Prostate gland (tissue), 2 donors: ENCODE results near the gene ARRB1. TPM values are rescaled to one million over a fixed set of nuclear protein-coding genes. Genes with fewer than 3 reads are reported as not detected.

ENCODE experiments used
- DNase-seq: peaks from one replicate; pipeline ENCODE4 v3.0.0-alpha.2; 2019; ENCODE audit warnings: low spot score
- H3K27ac ChIP-seq, 2 donors: fragments of 200-600 bp; sonication (generic); 2 replicates each; pipeline ENCODE4 v1.5.1; 2017 to 2019
- H3K27me3 ChIP-seq: fragments of 200-600 bp; sonication (generic); replicated peaks from 2 replicates; pipeline ENCODE4 v1.5.1; 2019; ENCODE audit not compliant: insufficient read depth
- H3K36me3 ChIP-seq, 2 donors: fragments of 200-600 bp; sonication (generic); 1 replicate in 1 of 2; 2 replicates in 1 of 2; pipeline versions ENCODE4 v1.5.1 to v1.8.1; 2017 to 2019
- H3K4me1 ChIP-seq: fragments of 200-600 bp; sonication (generic); replicated peaks from 2 replicates; pipeline ENCODE4 v1.5.1; 2019
- H3K4me3 ChIP-seq, 2 donors: fragments of 200-600 bp; sonication (generic); 2 replicates each; pipeline ENCODE4 v1.5.1; 2017 to 2019
- H3K9me3 ChIP-seq: fragments of 200-600 bp; sonication (generic); 2 replicates; pipeline ENCODE4 v1.5.1; 2017
- CTCF ChIP-seq, 4 experiments: fragments of 200-600 bp in 2 of 4; fragments of 450-650 bp in 2 of 4; sonication (generic) in 2 of 4; IDR thresholded peaks; 1 replicate in 3 of 4; 2 replicates in 1 of 4; pipeline ENCODE4 v1.5.1; 2016 to 2019; ENCODE audit warnings: antibody characterized with exemption in 4 of 4, mild to moderate bottlenecking in 2 of 4, moderate library complexity in 2 of 4
- POLR2A ChIP-seq: fragments of 450-650 bp; IDR thresholded peaks from one replicate; pipeline ENCODE4 v1.6.1; 2016; ENCODE audit warnings: antibody characterized with exemption, mild to moderate bottlenecking
- POLR2AphosphoS5 ChIP-seq: sonication (generic); formaldehyde crosslinking; IDR thresholded peaks from one replicate; pipeline ENCODE4 v1.6.1; 2017; ENCODE audit warnings: antibody characterized with exemption
- WGBS: methylation state at CpG from one replicate; pipeline ENCODE4 v1.1.5; 2018; 5-methylcytosine and 5-hydroxymethylcytosine counted together
- intact Hi-C: fragments of 100-400 bp; cut with DNase I; formaldehyde crosslinking; loops from one replicate; pipeline ENCODE4 v1.14.2; 2022
- total RNA-seq, 2 donors: library from RNA; depleted of rRNA; stranded (reverse); fragments of >200 nt; gene quantifications; one replicate each; pipeline ENCODE4 v1.1.0, GENCODE V29; 2016

ARRB1 gene
- total RNA-seq, 2 donors from 2014 or later: 31.9 to 64.7 TPM

GRCh38 chr11:75351791-75352587 lies 528 bp upstream of the ARRB1 start:
- 3% methylated on average over 62 of the region's 64 CpGs for WGBS
- intact Hi-C loops: no loop called here
- TF ChIP-seq CTCF (IDR thresholded peaks at IDR 0.05) (no peak), POLR2A (no peak), POLR2AphosphoS5 (no peak)

GRCh38 chr11:75350743-75351540 lies 519 bp downstream of the ARRB1 start:
- peak; percentile 44 for DNase-seq
- H3K27ac ChIP-seq: peak overlapping the region; percentile 92 to 94
- intact Hi-C loops: no loop called here
- peak overlapping the region; percentile 70 to 83 for H3K4me3 ChIP-seq
- WGBS: 5% methylated on average over 33 of the region's 47 CpGs
- H3K9me3 ChIP-seq: no peaks in the 10 kb centered on the region
- no peaks in the 10 kb centered on the region for H3K36me3 ChIP-seq
- TF ChIP-seq POLR2AphosphoS5: peak; percentile 4
- TF ChIP-seq POLR2A: no peak
- peaks cover 28% of the 10 kb centered on the region for H3K4me1 ChIP-seq
- H3K27me3 ChIP-seq: no peaks in the 10 kb centered on the region

More at GRCh38 chr11:75351791-75352587, 528 bp upstream of the ARRB1 start:
- H3K4me1 ChIP-seq: peaks cover 21% of the 10 kb centered on the region
- no peaks in the 10 kb centered on the region for H3K36me3 ChIP-seq
- H3K4me3 ChIP-seq: peak overlapping the region; percentile 70 to 83
- DNase-seq: no peak
- H3K27ac ChIP-seq: peak overlapping the region; percentile 92 to 94
- H3K27me3 ChIP-seq: no peaks in the 10 kb centered on the region
- no peaks in the 10 kb centered on the region for H3K9me3 ChIP-seq

- no peaks in the 10 kb centered on the region for H3K36me3 ChIP-seq
- H3K4me1 ChIP-seq: peaks cover 34% of the 10 kb centered on the region
- WGBS: 50% methylated on average over 9 of the region's 9 CpGs
- no peaks in the 10 kb centered on the region for H3K27me3 ChIP-seq
- no peaks in the 10 kb centered on the region for H3K9me3 ChIP-seq
- no peak for DNase-seq
- H3K27ac ChIP-seq: peak overlapping the region; percentile 92 to 94
- intact Hi-C loops: no loop called here
- H3K4me3 ChIP-seq: peak overlapping the region; percentile 70 to 83
- TF ChIP-seq CTCF (IDR thresholded peaks at IDR 0.05) (no peak), POLR2AphosphoS5 (no peak), POLR2A (no peak)
Measured at GRCh38 chr11:75350122-75350742, 1.2 kb downstream of the ARRB1 start.

- H3K27me3 ChIP-seq: no peaks in the 10 kb centered on the region
- WGBS: 74% methylated on average over 4 of the region's 4 CpGs
- H3K4me1 ChIP-seq: peaks cover 40% of the 10 kb centered on the region
- no peaks in the 10 kb centered on the region for H3K9me3 ChIP-seq
- no peak for DNase-seq
- H3K4me3 ChIP-seq: peak overlapping the region; percentile 70 to 83
- TF ChIP-seq CTCF (IDR thresholded peaks at IDR 0.05): no peak
- no peak for TF ChIP-seq POLR2AphosphoS5
- TF ChIP-seq POLR2A: no peak
- peak overlapping the region; percentile 92 to 94 for H3K27ac ChIP-seq
- H3K36me3 ChIP-seq: no peaks in the 10 kb centered on the region
- intact Hi-C loops: no loop called here
Measured at GRCh38 chr11:75349521-75350116, 1.8 kb downstream of the ARRB1 start.
